GM12873 (cell line): ENCODE measurements around the gene CASP12.

ENCODE experiments used
- TF ChIP-seq, protein P1 (sequence below): IDR thresholded peaks from 2 replicates; pipeline ENCODE4 v1.5.1; 2012; ENCODE audit warnings: low read depth, mild to moderate bottlenecking, moderate library complexity, low read length, control low read depth; ENCODE audit not compliant: insufficient read depth; ENCODE audit errors: missing control alignments

The CASP12 gene

DNA sequence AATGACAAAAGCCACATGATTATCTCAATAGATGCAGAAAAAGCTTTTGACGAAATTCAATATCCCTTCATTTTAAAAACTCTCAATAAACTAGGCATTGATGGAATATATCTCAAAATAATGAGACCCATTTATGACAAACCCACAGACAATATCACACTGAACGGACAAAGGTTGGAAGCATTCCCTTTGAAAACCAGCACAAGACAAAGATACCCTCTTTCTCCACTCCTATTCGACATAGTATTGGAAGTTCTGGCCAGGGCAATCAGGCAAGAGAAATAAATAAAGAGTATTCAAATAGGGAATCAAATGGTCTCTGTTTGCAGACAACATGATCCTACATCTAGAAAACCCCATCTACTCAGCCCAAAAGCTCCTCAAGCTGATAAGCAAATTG, 52.0 kb downstream of the CASP12 start:
- TF ChIP-seq, protein P1, sequence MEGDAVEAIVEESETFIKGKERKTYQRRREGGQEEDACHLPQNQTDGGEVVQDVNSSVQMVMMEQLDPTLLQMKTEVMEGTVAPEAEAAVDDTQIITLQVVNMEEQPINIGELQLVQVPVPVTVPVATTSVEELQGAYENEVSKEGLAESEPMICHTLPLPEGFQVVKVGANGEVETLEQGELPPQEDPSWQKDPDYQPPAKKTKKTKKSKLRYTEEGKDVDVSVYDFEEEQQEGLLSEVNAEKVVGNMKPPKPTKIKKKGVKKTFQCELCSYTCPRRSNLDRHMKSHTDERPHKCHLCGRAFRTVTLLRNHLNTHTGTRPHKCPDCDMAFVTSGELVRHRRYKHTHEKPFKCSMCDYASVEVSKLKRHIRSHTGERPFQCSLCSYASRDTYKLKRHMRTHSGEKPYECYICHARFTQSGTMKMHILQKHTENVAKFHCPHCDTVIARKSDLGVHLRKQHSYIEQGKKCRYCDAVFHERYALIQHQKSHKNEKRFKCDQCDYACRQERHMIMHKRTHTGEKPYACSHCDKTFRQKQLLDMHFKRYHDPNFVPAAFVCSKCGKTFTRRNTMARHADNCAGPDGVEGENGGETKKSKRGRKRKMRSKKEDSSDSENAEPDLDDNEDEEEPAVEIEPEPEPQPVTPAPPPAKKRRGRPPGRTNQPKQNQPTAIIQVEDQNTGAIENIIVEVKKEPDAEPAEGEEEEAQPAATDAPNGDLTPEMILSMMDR: no peak

DNA sequence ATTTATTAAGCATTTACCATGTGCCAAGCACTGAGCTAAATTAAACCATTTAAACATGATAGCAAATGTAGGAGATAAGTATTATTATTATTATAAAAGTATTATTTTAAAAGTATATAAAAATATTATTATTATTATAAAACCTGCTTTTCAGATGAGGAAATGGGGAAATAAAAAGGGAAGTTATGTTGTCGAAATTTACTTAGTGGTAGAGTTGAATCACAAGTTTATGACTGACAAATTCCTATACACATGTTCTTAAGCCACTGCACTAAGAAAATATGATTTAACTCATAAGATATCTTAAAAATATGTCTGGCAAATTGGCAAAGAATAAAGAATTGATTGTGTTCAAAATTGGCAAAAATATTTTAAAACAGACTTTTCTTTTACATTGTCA, 53.8 kb downstream of the CASP12 start:
- TF ChIP-seq, protein P1: no peak

DNA sequence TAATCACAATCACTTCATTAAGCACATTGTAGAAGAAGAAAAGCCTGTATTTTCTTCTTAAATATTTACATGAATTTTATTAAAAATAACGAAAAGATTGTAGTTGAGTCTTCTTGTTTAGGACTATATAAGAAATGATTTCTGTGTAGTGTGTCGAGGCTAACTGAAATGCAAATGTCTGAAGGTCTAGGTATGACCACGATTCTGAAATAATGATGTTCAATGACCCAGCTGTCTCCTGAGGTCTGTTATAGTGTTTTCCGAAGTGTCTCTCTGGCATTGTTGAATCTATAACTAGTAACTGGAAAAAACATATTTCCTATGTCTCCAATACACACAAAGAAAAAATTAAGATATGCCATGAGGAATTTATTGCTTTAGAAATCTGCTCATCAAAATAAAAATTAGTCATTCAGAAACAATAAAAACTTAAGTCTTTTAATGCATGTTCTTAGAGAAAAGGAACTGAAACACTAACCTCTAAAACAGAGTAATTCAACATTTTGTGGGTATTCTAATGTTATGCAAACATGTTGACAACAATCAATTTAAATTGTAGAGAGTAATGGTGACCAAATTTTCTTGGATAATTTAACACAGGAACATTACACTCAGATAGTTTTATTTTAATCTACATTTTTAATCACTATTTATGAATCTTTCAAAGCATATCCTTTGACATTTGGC, 55.0 kb downstream of the CASP12 start:
- TF ChIP-seq, protein P1: no peak

DNA sequence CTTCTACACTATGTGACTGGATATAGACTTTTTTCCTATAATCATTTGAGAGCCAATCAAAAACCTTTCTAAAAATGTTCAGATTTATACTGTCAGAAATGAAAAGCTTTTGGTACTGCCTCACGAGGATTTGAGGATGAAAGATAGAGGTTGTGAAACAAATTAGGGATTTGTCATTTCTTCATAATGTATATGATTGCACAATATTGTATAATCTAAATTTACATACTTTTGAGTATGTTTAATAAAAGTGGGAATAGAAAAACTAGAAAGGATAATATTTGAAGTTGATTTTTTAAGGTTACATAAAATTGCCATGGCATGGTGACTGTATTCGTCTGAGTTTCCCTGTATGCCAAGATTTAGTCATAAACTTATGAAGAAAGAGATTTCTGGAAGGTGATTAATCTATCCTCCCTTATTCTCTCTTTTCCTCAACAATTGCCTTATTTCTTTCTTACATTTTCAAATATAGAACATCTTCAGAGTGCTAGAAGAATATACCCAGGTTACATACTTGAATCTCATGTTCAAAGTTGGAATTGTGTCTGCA, 56.2 kb downstream of the CASP12 start:
- TF ChIP-seq, protein P1: no peak

DNA sequence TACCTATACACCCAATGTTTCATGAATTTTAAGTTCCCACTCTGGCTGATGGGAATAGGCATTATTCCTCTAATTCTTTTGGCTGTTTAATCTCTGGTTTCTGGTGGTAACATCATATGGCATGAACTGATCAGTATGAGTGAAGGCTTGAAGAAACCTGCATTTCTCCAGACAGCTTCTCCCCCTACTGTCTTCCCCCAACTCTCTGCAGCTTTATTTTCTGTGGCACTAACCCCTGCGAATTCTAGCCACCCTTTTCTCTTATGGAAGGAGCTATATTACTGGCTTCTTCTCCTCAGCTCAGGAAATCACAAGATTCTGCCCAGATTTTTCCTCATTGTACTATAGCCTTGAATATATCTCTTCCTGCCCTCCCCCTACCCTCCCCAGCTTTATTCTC, 57.1 kb downstream of the CASP12 start:
- TF ChIP-seq, protein P1: no peak

DNA sequence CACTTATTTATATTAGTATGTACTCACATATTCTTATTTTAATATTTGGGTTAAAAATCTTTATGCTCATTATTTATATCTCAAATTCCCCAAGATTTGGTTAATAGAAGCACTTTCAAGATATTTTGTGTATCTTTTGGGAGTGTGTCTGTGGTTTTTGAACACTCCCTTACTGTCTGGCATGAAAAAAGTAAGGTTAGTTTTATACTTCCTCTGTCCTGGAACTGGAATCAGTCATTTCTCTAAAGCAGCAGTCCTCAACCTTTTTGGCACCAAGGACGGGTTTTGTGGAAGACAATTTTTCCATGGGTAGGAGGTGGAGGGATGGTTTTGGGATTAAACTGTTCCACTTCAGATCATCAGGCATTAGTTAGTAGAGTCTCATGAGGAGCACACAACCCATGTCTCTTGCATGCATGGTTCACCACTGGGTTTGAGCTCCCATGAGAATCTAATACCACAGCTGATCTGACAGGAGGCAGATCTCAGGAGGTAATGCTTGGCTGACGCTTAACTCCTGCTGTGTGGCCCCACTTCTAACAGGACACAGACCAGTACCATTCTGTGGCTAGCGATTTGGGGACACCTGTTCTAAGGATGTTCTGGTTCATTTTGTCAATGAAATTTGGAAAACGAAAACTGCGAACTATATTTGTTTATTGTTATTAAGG, 60.2 kb downstream of the CASP12 start:
- TF ChIP-seq, protein P1: no peak

DNA sequence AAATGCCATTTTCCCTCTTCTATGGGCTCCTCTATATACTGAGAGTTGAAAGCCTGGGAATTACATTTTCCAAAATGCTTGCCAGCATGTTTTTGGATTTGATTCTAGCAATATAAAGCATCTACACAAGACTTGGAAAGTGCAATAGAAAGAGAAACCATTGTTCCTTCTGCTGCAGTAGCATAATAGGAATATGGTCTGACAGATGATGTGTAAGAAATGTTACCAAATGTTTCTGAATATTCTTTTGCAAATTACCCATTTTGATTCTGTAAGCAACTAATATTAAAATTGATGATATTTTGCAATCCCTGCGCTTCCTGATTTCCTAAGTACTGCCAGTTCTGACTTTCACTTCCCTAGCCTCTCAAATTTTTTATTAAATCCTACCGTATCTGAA, 61.6 kb downstream of the CASP12 start:
- TF ChIP-seq, protein P1: no peak
